GM19467 (cell line): ENCODE data around the gene FBLN5.
"Not testable (repeated sequence)": the region's sequence is repeated elsewhere in the genome, so short reads cannot be mapped to it uniquely, and the experiment has no call there.

Experiments used
- ATAC-seq: cut with Tn5 transposase; IDR thresholded peaks from one replicate; pipeline ENCODE4 v1.9.1; 2021; ENCODE audit warnings: mild to moderate bottlenecking, moderate library complexity; ENCODE audit not compliant: unreplicated experiment

FBLN5 gene

GRCh38 chr14:91888641-91889476, 58.6 kb downstream of the FBLN5 start:
- no peak for ATAC-seq

GRCh38 chr14:91886961-91887360, 60.5 kb downstream of the FBLN5 start:
- ATAC-seq, result no peak

GRCh38 chr14:91885839-91886238, 61.7 kb downstream of the FBLN5 start:
- no peak for ATAC-seq

GRCh38 chr14:91885113-91885712, 62.3 kb downstream of the FBLN5 start:
- no peak for ATAC-seq

GRCh38 chr14:91884664-91885063, 62.8 kb downstream of the FBLN5 start:
- no peak for ATAC-seq

GRCh38 chr14:91883753-91884152, 63.7 kb downstream of the FBLN5 start:
- ATAC-seq, result no peak

- ATAC-seq, result no peak
These were observed 64.7 kb downstream of the FBLN5 start for GRCh38 chr14:91882776-91883175.

- ATAC-seq, result no peak
These were observed 65.1 kb downstream of the FBLN5 start for GRCh38 chr14:91882369-91882768.

GRCh38 chr14:91879196-91879595, 68.3 kb downstream of the FBLN5 start:
- no peak for ATAC-seq

- ATAC-seq, result no peak
These were observed 69.2 kb downstream of the FBLN5 start for GRCh38 chr14:91878274-91878673.

- no peak for ATAC-seq
These were observed 70.0 kb downstream of the FBLN5 start for GRCh38 chr14:91877376-91877915.

- no peak for ATAC-seq
These were observed 71.0 kb downstream of the FBLN5 start for GRCh38 chr14:91876492-91876891.

GRCh38 chr14:91875525-91876286, 71.8 kb downstream of the FBLN5 start:
- ATAC-seq, result no peak

- ATAC-seq, result peak; percentile 68
These were observed 73.8 kb downstream of the FBLN5 start for GRCh38 chr14:91873471-91874415.

- peak; percentile 19 for ATAC-seq
These were observed 74.7 kb downstream of the FBLN5 start for GRCh38 chr14:91872517-91873470.

- peak; percentile 41 for ATAC-seq
These were observed 75.4 kb downstream of the FBLN5 start for GRCh38 chr14:91872011-91872501.

GRCh38 chr14:91871401-91871800, 76.1 kb downstream of the FBLN5 start:
- not testable (repeated sequence) for ATAC-seq

- ATAC-seq, result no peak
These were observed 76.6 kb downstream of the FBLN5 start for GRCh38 chr14:91870890-91871289.

GRCh38 chr14:91870001-91870400, 77.5 kb downstream of the FBLN5 start:
- ATAC-seq, result no peak
